ENCODE measurements around the gene MCRIP1. TPM values are rescaled to one million over a fixed set of nuclear protein-coding genes. Genes with fewer than 3 reads are reported as not detected.

The MCRIP1 gene
- total and polyA plus RNA-seq, 10 of the 15 experiments (the other 5 are each of a cell fraction or from before 2014, with no cell fraction given), result 0.31 to 54.4 (median 30.8) TPM

- TF ChIP-seq JUND (IDR thresholded peaks at IDR 0.05; ENCODE audit: low read depth, low read length) (peak; percentile 81; the same call in 1 of the 2 replicates), CHD1 (IDR thresholded peaks at IDR 0.05; ENCODE audit: low read depth, low read length) (no peak; the same call in 1 of the 2 replicates), CEBPB (IDR thresholded peaks at IDR 0.05; ENCODE audit: borderline replicate concordance in 1 of 2, low read depth in 2 of 2, low read length in 2 of 2) (peak in 1 of 2 experiments; percentile 64; a peak in 1 of 4 replicates), POLR2AphosphoS2 (IDR thresholded peaks at IDR 0.05; ENCODE audit: low read depth, low read length) (peak; percentile 68; the same call in 1 of the 2 replicates), ZNF217 (IDR thresholded peaks at IDR 0.05) (no peak), MYC (IDR thresholded peaks at IDR 0.05; ENCODE audit: insufficient read depth, insufficient read length, insufficient replicate concordance, low read length, severe bottlenecking) (no peak), STAT3 (IDR thresholded peaks at IDR 0.05; ENCODE audit: low read depth, low read length) (no peak), CBFB (IDR thresholded peaks at IDR 0.05; ENCODE audit: low read depth) (no peak), ZBTB11 (CRISPR knock-in tag; IDR thresholded peaks at IDR 0.05) (no peak), IKZF2 (IDR thresholded peaks at IDR 0.05) (peak; percentile 71 to 72), ATF3 (IDR thresholded peaks at IDR 0.05; ENCODE audit: borderline replicate concordance, extremely low read depth, low read depth, low read length) (peak; percentile 86), FOS (IDR thresholded peaks at IDR 0.05; ENCODE audit: borderline replicate concordance, extremely low read depth, insufficient read length) (peak; percentile 92), EZH2 (IDR thresholded peaks at IDR 0.05; ENCODE audit: borderline replicate concordance, control insufficient read depth, low read depth, low read length) (peak; percentile 100), ESRRA (IDR thresholded peaks at IDR 0.05; ENCODE audit: low read length) (no peak), CTCF (IDR thresholded peaks at IDR 0.05 in 2 of 3, conservative IDR thresholded peaks at IDR 0.05 in 1 of 3; ENCODE audit: control insufficient read depth in 2 of 3, extremely low read depth in 1 of 3, insufficient read depth in 1 of 3, low read depth in 3 of 3, low read length in 3 of 3) (no peak), CUX1 (IDR thresholded peaks at IDR 0.05; ENCODE audit: insufficient replicate concordance, low read depth, low read length) (no peak)
Measured at GRCh38 chr17:81860756-81861568, 27.9 kb upstream of the MCRIP1 start (continued).
